Fibroblast of the aortic adventitia (primary cell): ENCODE results near the gene ELP6. TPM values are rescaled to one million over a fixed set of nuclear protein-coding genes. Genes with fewer than 3 reads are reported as not detected.
"Not testable (repeated sequence)": the region's sequence is repeated elsewhere in the genome, so short reads cannot be mapped to it uniquely, and the experiment has no call there.

ENCODE experiments used
- DNase-seq: peaks from one replicate; pipeline ENCODE4 v3.0.0-alpha.2; 2010; ENCODE audit warnings: low read depth
- H3K4me3 ChIP-seq: 2 replicates; pipeline ENCODE4 v1.5.1; 2011; ENCODE audit warnings: low read depth, mild to moderate bottlenecking, control low read depth, low read length, moderate library complexity
- CTCF ChIP-seq: IDR thresholded peaks from 2 replicates; pipeline ENCODE4 v1.5.1; 2011; ENCODE audit warnings: mild to moderate bottlenecking, low read length, control low read depth, inconsistent platforms; ENCODE audit not compliant: insufficient read depth
- total RNA-seq: library from RNA; depleted of rRNA; stranded (reverse); fragments of >200 nt; gene quantifications from 2 replicates; pipeline ENCODE4 v1.2.3, GENCODE V29; 2012; ENCODE audit warnings: low replicate concordance

The ELP6 gene
- total RNA-seq, 1 donor: 28.7 TPM

GRCh38 chr3:47495111-47495510 is 18.4 kb downstream of the ELP6 start:
- H3K4me3 ChIP-seq: no peak overlapping the region
- DNase-seq: no peak
- no peak for TF ChIP-seq CTCF

- no peak overlapping the region for H3K4me3 ChIP-seq
- no peak for TF ChIP-seq CTCF
- no peak for DNase-seq
These were observed 21.7 kb downstream of the ELP6 start for GRCh38 chr3:47491777-47492176.

GRCh38 chr3:47491186-47491585 is 22.3 kb downstream of the ELP6 start:
- no peak for DNase-seq
- no peak for TF ChIP-seq CTCF
- H3K4me3 ChIP-seq: no peak overlapping the region

GRCh38 chr3:47487265-47487664 is 26.2 kb downstream of the ELP6 start:
- TF ChIP-seq CTCF: no peak
- no peak for DNase-seq

GRCh38 chr3:47485812-47486211 is 27.7 kb downstream of the ELP6 start:
- no peak for TF ChIP-seq CTCF
- no peak for DNase-seq
- no peak overlapping the region for H3K4me3 ChIP-seq

More at GRCh38 chr3:47487265-47487664, 26.2 kb downstream of the ELP6 start:
- no peak overlapping the region for H3K4me3 ChIP-seq

GRCh38 chr3:47482366-47482765 is 31.1 kb downstream of the ELP6 start:
- no peak overlapping the region for H3K4me3 ChIP-seq
- DNase-seq: no peak
- no peak for TF ChIP-seq CTCF

GRCh38 chr3:47481763-47482162 is 31.7 kb downstream of the ELP6 start:
- not testable (repeated sequence) for H3K4me3 ChIP-seq

GRCh38 chr3:47480267-47480666 is 33.2 kb downstream of the ELP6 start:
- not testable (repeated sequence) for DNase-seq, H3K4me3 ChIP-seq

More at GRCh38 chr3:47481763-47482162, 31.7 kb downstream of the ELP6 start:
- DNase-seq: not testable (repeated sequence)
